Measurements from ENCODE around the gene MTRR. TPM values are rescaled to one million over a fixed set of nuclear protein-coding genes. Genes with fewer than 3 reads are reported as not detected.

Gene MTRR
- 51.4 and 53.8 TPM in 2 replicates for total RNA-seq (2021; fragmentation: NEBNext Ultra II Directional; extraction: Animal tissue kit (Norgen Biotek cat#: 25700))
- 33.1 and 36.4 TPM in 2 replicates for polyA plus RNA-seq (2011; rRNA removed)
- polyA plus RNA-seq (2011; cell fraction: cytosol; rRNA removed): 43.5 TPM
- polyA plus RNA-seq (2011; cell fraction: nucleus; rRNA removed): 49.9 TPM
- 26.4 to 42.6 TPM (median 35.5 TPM) in 4 replicates for polyA plus RNA-seq (2012, experiment 1 of 2)
- polyA plus RNA-seq (2012, experiment 2 of 2): 5.1 TPM
- polyA plus RNA-seq (2013, experiment 1 of 2): 48.2 TPM
- polyA plus RNA-seq (2013, experiment 2 of 2): 45.7 TPM
- 109 and 115 TPM in 2 replicates for polyA minus RNA-seq (2011; rRNA and poly(A)+ RNA removed)
- polyA minus RNA-seq (2011; cell fraction: cytosol; rRNA and poly(A)+ RNA removed): 43.9 TPM
- polyA minus RNA-seq (2011; cell fraction: nucleus; rRNA and poly(A)+ RNA removed): 122 TPM
- long read RNA-seq, experiment 1, partial matches to known transcripts: 14 of 24 reads
- long read RNA-seq, experiment 1, other reads (novel, unspliced or antisense): 9 of 24 reads
- long read RNA-seq, experiment 2, partial matches to known transcripts: 9 of 18 reads
- long read RNA-seq, experiment 2, other reads (novel, unspliced or antisense): 7 of 18 reads

DNA sequence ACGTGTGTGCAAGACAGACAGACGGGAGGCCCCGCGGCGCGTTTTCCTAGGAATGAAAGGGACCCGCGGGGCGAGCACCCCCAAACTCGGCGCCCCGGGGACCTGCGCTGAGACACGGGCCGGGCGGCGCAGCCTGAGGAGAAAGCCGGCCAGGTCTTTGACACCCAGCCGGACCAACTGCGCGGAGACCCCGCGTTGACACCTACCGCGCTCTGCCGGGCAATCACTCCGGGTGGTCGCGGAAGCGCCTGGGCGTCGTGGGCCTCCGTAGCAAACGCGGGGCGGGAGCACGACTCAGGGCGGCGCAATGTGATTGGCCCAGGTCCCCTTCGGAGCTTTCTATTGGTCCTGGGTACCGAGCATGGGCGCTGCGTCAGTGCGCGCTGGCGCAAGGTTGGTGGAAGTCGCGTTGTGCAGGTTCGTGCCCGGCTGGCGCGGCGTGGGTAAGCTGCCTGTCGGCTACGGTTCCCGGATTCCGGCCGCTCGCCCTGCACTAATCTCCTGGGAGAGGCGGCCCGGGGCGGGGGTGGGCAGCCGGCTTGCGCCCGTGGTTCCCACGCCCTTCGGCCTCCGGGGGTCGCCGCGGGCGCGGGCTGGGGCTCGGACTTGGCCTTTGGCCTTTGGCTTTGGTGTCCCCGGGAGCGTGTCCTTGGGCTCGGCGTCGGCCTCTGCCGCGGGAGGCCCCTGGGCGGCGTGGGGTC, at the start of gene MTRR, which contains the start of gene FASTKD3:
Gene MTRR, plus strand, starts transcription at position 376 of the 701 bp plus-strand sequence. CDS start 1,647 bp downstream, outside the sequence.
Gene FASTKD3, minus strand, starts transcription at position 259 of the 701 bp plus-strand sequence. CDS start 948 bp downstream, outside the sequence.
- Histone ChIP-seq H3K79me1 (ENCODE audit: low read depth, low read length) (peaks cover 3% of the 10 kb centered on the region), H2BK12ac (ENCODE audit: low read depth, low read length) (no peak within 1 kb of the TSS)
- POLR2A ChIA-PET (ENCODE audit: partially characterized antibody): interaction anchor here (1.0 to 1.4 kb wide), 3 partner anchors 9 to 18 kb away, joined by 4 to 6 read pairs (median 5); partner anchors contain the start of gene CFAP90
- no peak for TF ChIP-seq GABPA (IDR thresholded peaks at IDR 0.05; ENCODE audit: borderline replicate concordance, insufficient read depth, low read length)
- peak; percentile 86 for TF ChIP-seq CREB1 (IDR thresholded peaks at IDR 0.05)
- TF ChIP-seq POU5F1 (IDR thresholded peaks at IDR 0.05; ENCODE audit: low read depth, low read length): no peak
- no peak for TF ChIP-seq EZH2 (IDR thresholded peaks at IDR 0.05; ENCODE audit: low read depth, low read length, severe bottlenecking)
- TF ChIP-seq SAP30 (IDR thresholded peaks at IDR 0.05; ENCODE audit: insufficient read depth, insufficient replicate concordance, low read length): no peak
- TF ChIP-seq YY1 (IDR thresholded peaks at IDR 0.05; ENCODE audit: low read depth, low read length): no peak
- no peak for TF ChIP-seq ZNF274 (IDR thresholded peaks at IDR 0.05; ENCODE audit: borderline replicate concordance, extremely low read depth, low read length)
- TF ChIP-seq SUZ12 (IDR thresholded peaks at IDR 0.05; ENCODE audit: low read length): no peak

More for the DNA sequence above, at the start of gene MTRR, which contains the start of gene FASTKD3:
- Histone ChIP-seq H4K20me1 (replicated peaks in 1 of 2; ENCODE audit: control insufficient read depth in 1 of 2, insufficient read depth in 2 of 2, low read length in 2 of 2) (peaks cover 8 to 15% of the 10 kb centered on the region in 2 experiments), H2AK5ac (ENCODE audit: low read depth, low read length) (no peak within 1 kb of the TSS), H3K23ac (ENCODE audit: insufficient read length) (no peak within 1 kb of the TSS), H2BK5ac (ENCODE audit: low read depth, low read length) (no peak within 1 kb of the TSS), H4K5ac (ENCODE audit: insufficient read length, low read depth, low read length) (peak within 1 kb of the TSS; percentile 38), H3K18ac (ENCODE audit: extremely low read depth, low read length) (0 out of 2 replicates have a peak within 1 kb of the TSS, but pooled peaks have one; percentile 38), H3K56ac (replicated peaks; ENCODE audit: insufficient read length, low read depth, low read length) (peak within 1 kb of the TSS; percentile 6), H2BK20ac (ENCODE audit: low read length) (no peak within 1 kb of the TSS), H3K4me3 (ENCODE audit: extremely low read depth in 1 of 4, insufficient read depth in 2 of 4, low read depth in 3 of 4, low read length in 4 of 4) (peak within 1 kb of the TSS; percentile 70 to 93 (median 74)), H3K27me3 (replicated peaks in 1 of 4; ENCODE audit: control insufficient read depth in 3 of 4, extremely low read depth in 1 of 4, insufficient read depth in 3 of 4, low read length in 3 of 4) (no peaks in the 10 kb centered on the region), H2BK15ac (ENCODE audit: low read length) (no peak within 1 kb of the TSS), H3K23me2 (ENCODE audit: low read depth, low read length) (peaks cover 7% of the 10 kb centered on the region), H3K4ac (replicated peaks; ENCODE audit: insufficient read length, low read depth, low read length) (no peak within 1 kb of the TSS), H4K91ac (replicated peaks; ENCODE audit: insufficient read length, low read length) (no peak within 1 kb of the TSS), H3K27ac (ENCODE audit: low read depth, low read length) (peak within 1 kb of the TSS; percentile 43; the same call in 1 of the 2 replicates), H3K9me3 (ENCODE audit: insufficient read depth in 2 of 2, low read depth in 1 of 2, low read length in 1 of 2) (no peaks in the 10 kb centered on the region), H3K9ac (replicated peaks in 1 of 4; ENCODE audit: extremely low read depth in 1 of 4, low read depth in 3 of 4, low read length in 3 of 4) (peak within 1 kb of the TSS; percentile 43 to 59 (median 47); a peak in 6 of 7 replicates), H4K8ac (ENCODE audit: extremely low read depth, insufficient read depth, low read length) (0 out of 2 replicates have a peak within 1 kb of the TSS, but pooled peaks have one; percentile 28), H2AFZ (ENCODE audit: low read length) (0 out of 2 replicates have a peak within 1 kb of the TSS, but pooled peaks have one; percentile 83), H3K36me3 (ENCODE audit: control insufficient read depth in 2 of 4, insufficient read depth in 4 of 4, low read length in 3 of 4) (peaks cover 0 to 14% (median 3%) of the 10 kb centered on the region in 4 experiments; a peak in 3 of 8 replicates), H3K79me2 (ENCODE audit: control insufficient read depth in 1 of 2, insufficient read depth in 2 of 2, low read length in 2 of 2) (peaks cover 20 to 54% of the 10 kb centered on the region in 2 experiments), H2BK120ac (replicated peaks; ENCODE audit: low read depth, low read length) (no peak within 1 kb of the TSS), H3K4me1 (replicated peaks in 1 of 4; ENCODE audit: control insufficient read depth in 3 of 4, insufficient read depth in 4 of 4, low read length in 3 of 4) (peaks cover 0 to 4% (median 0%) of the 10 kb centered on the region in 4 experiments; a peak in 2 of 7 replicates), H3K4me2 (ENCODE audit: insufficient read depth in 1 of 2, low read depth in 2 of 2, low read length in 2 of 2) (peak within 1 kb of the TSS; percentile 83 to 92), H3K14ac (ENCODE audit: insufficient read length) (no peak within 1 kb of the TSS)
- DNase-seq (ENCODE audit: low read depth in 1 of 2, low spot score in 2 of 2) (peak in 1 of 2 experiments; percentile 89), FAIRE-seq (peak; percentile 55)
- 2% methylated on average over 80 of the region's 83 CpGs; no CpG with 5 or more reads in 1 of the 2 experiments for WGBS, 2 experiments (ENCODE audit: extremely low coverage in 1 of 2, insufficient coverage in 1 of 2, insufficient read length in 1 of 2, insufficient replicate concordance in 2 of 2, low coverage in 1 of 2, low lambda C conversion rate in 2 of 2, missing lambda C conversion rate in 1 of 2)
- CTCF ChIA-PET (ENCODE audit: partially characterized antibody): interaction anchor here (1.4 to 5.4 kb wide), 6 partner anchors 11 to 1049 kb away, joined by 5 to 25 read pairs (median 8); partner anchors contain the start of gene CFAP90

Data from H1 (cell line).